ENCODE data around the gene ATRNL1.
"Not testable (repeated sequence)": the region's sequence is repeated elsewhere in the genome, so short reads cannot be mapped to it uniquely, and the experiment has no call there.

ATRNL1 gene

GRCh38 chr10:115456812-115457211 is 363.6 kb downstream of the ATRNL1 start:
- Histone ChIP-seq H3K4me3 (ENCODE audit: insufficient read length, low read depth) (no peak overlapping the region), H3K4me1 (ENCODE audit: insufficient read depth, insufficient read length) (no peaks in the 10 kb centered on the region), H3K9ac (ENCODE audit: insufficient read length, low read depth) (no peak overlapping the region), H3K27me3 (ENCODE audit: insufficient read depth, insufficient read length) (no peaks in the 10 kb centered on the region), H3K9me3 (ENCODE audit: insufficient read depth, low read length) (peaks cover 8% of the 10 kb centered on the region; the same call in 1 of the 2 replicates), H3K36me3 (ENCODE audit: insufficient read depth, insufficient read length, low read length) (no peaks in the 10 kb centered on the region)
- no peak for DNase-seq (ENCODE audit: low read depth, low spot score)
- no peak for TF ChIP-seq ZNF274 (IDR thresholded peaks at IDR 0.05; ENCODE audit: low read depth, low read length)
- TF ChIP-seq SUZ12 (IDR thresholded peaks at IDR 0.05; ENCODE audit: extremely low read depth, insufficient read depth, insufficient read length) = no peak
- TF ChIP-seq YY1 (IDR thresholded peaks at IDR 0.05; ENCODE audit: insufficient read depth, insufficient read length) = no peak

- H3K9me3 ChIP-seq (ENCODE audit: insufficient read depth, low read length) = no peaks in the 10 kb centered on the region
- no peak for TF ChIP-seq YY1 (IDR thresholded peaks at IDR 0.05; ENCODE audit: insufficient read depth, insufficient read length)
- TF ChIP-seq ZNF274 (IDR thresholded peaks at IDR 0.05; ENCODE audit: low read depth, low read length) = no peak
- TF ChIP-seq SUZ12 (IDR thresholded peaks at IDR 0.05; ENCODE audit: extremely low read depth, insufficient read depth, insufficient read length) = no peak
- H3K9ac ChIP-seq (ENCODE audit: insufficient read length, low read depth) = no peak overlapping the region
- no peaks in the 10 kb centered on the region for H3K4me1 ChIP-seq (ENCODE audit: insufficient read depth, insufficient read length)
- no peak overlapping the region for H3K4me3 ChIP-seq (ENCODE audit: insufficient read length, low read depth)
- H3K36me3 ChIP-seq (ENCODE audit: insufficient read depth, insufficient read length, low read length) = no peaks in the 10 kb centered on the region
- no peak for DNase-seq (ENCODE audit: low read depth, low spot score)
- H3K27me3 ChIP-seq (ENCODE audit: insufficient read depth, insufficient read length) = no peaks in the 10 kb centered on the region
These were observed 390.1 kb downstream of the ATRNL1 start for GRCh38 chr10:115483294-115483693.

- no peak for TF ChIP-seq YY1 (IDR thresholded peaks at IDR 0.05; ENCODE audit: insufficient read depth, insufficient read length)
- TF ChIP-seq SUZ12 (IDR thresholded peaks at IDR 0.05; ENCODE audit: extremely low read depth, insufficient read depth, insufficient read length) = no peak
- no peak for TF ChIP-seq ZNF274 (IDR thresholded peaks at IDR 0.05; ENCODE audit: low read depth, low read length)
- Histone ChIP-seq H3K4me1 (ENCODE audit: insufficient read depth, insufficient read length) (no peaks in the 10 kb centered on the region), H3K4me3 (ENCODE audit: insufficient read length, low read depth) (no peak overlapping the region), H3K27me3 (ENCODE audit: insufficient read depth, insufficient read length) (no peaks in the 10 kb centered on the region), H3K9me3 (ENCODE audit: insufficient read depth, low read length) (no peaks in the 10 kb centered on the region), H3K9ac (ENCODE audit: insufficient read length, low read depth) (no peak overlapping the region), H3K36me3 (ENCODE audit: insufficient read depth, insufficient read length, low read length) (no peaks in the 10 kb centered on the region)
- DNase-seq (ENCODE audit: low read depth, low spot score) = no peak
These were observed 398.5 kb downstream of the ATRNL1 start for GRCh38 chr10:115491526-115492140.

GRCh38 chr10:115503546-115503945 is 410.4 kb downstream of the ATRNL1 start:
- Histone ChIP-seq H3K9ac (ENCODE audit: insufficient read length, low read depth) (no peak overlapping the region), H3K4me3 (ENCODE audit: insufficient read length, low read depth) (no peak overlapping the region), H3K27me3 (ENCODE audit: insufficient read depth, insufficient read length) (no peaks in the 10 kb centered on the region), H3K4me1 (ENCODE audit: insufficient read depth, insufficient read length) (no peaks in the 10 kb centered on the region), H3K36me3 (ENCODE audit: insufficient read depth, insufficient read length, low read length) (no peaks in the 10 kb centered on the region), H3K9me3 (ENCODE audit: insufficient read depth, low read length) (peaks cover 17% of the 10 kb centered on the region)
- TF ChIP-seq ZNF274 (IDR thresholded peaks at IDR 0.05; ENCODE audit: low read depth, low read length) (no peak), SUZ12 (IDR thresholded peaks at IDR 0.05; ENCODE audit: extremely low read depth, insufficient read depth, insufficient read length) (no peak), YY1 (IDR thresholded peaks at IDR 0.05; ENCODE audit: insufficient read depth, insufficient read length) (no peak)
- no peak for DNase-seq (ENCODE audit: low read depth, low spot score)

GRCh38 chr10:115514895-115515294 is 421.7 kb downstream of the ATRNL1 start:
- Histone ChIP-seq H3K27me3 (ENCODE audit: insufficient read depth, insufficient read length) (no peaks in the 10 kb centered on the region), H3K4me3 (ENCODE audit: insufficient read length, low read depth) (no peak overlapping the region), H3K36me3 (ENCODE audit: insufficient read depth, insufficient read length, low read length) (no peaks in the 10 kb centered on the region), H3K9ac (ENCODE audit: insufficient read length, low read depth) (no peak overlapping the region), H3K9me3 (ENCODE audit: insufficient read depth, low read length) (no peaks in the 10 kb centered on the region), H3K4me1 (ENCODE audit: insufficient read depth, insufficient read length) (no peaks in the 10 kb centered on the region)
- no peak for DNase-seq (ENCODE audit: low read depth, low spot score)
- TF ChIP-seq SUZ12 (IDR thresholded peaks at IDR 0.05; ENCODE audit: extremely low read depth, insufficient read depth, insufficient read length) = no peak
- TF ChIP-seq ZNF274 (IDR thresholded peaks at IDR 0.05; ENCODE audit: low read depth, low read length) = no peak
- no peak for TF ChIP-seq YY1 (IDR thresholded peaks at IDR 0.05; ENCODE audit: insufficient read depth, insufficient read length)

GRCh38 chr10:115525141-115525540 is 432.0 kb downstream of the ATRNL1 start:
- Histone ChIP-seq H3K27me3 (ENCODE audit: insufficient read depth, insufficient read length) (no peaks in the 10 kb centered on the region), H3K9me3 (ENCODE audit: insufficient read depth, low read length) (no peaks in the 10 kb centered on the region), H3K4me3 (ENCODE audit: insufficient read length, low read depth) (no peak overlapping the region), H3K9ac (ENCODE audit: insufficient read length, low read depth) (no peak overlapping the region), H3K36me3 (ENCODE audit: insufficient read depth, insufficient read length, low read length) (no peaks in the 10 kb centered on the region), H3K4me1 (ENCODE audit: insufficient read depth, insufficient read length) (no peaks in the 10 kb centered on the region)
- TF ChIP-seq YY1 (IDR thresholded peaks at IDR 0.05; ENCODE audit: insufficient read depth, insufficient read length) (no peak), ZNF274 (IDR thresholded peaks at IDR 0.05; ENCODE audit: low read depth, low read length) (no peak)
- no peak for DNase-seq (ENCODE audit: low read depth, low spot score)

- not testable (repeated sequence) for H3K27me3 ChIP-seq (ENCODE audit: insufficient read depth, insufficient read length); H3K4me1 ChIP-seq (ENCODE audit: insufficient read depth, insufficient read length); DNase-seq (ENCODE audit: low read depth, low spot score); H3K9me3 ChIP-seq (ENCODE audit: insufficient read depth, low read length); H3K36me3 ChIP-seq (ENCODE audit: insufficient read depth, insufficient read length, low read length); H3K9ac ChIP-seq (ENCODE audit: insufficient read length, low read depth); H3K4me3 ChIP-seq (ENCODE audit: insufficient read length, low read depth)
These were observed 434.5 kb downstream of the ATRNL1 start for GRCh38 chr10:115527682-115528081.

- not testable (repeated sequence) for H3K9me3 ChIP-seq (ENCODE audit: insufficient read depth, low read length); H3K4me3 ChIP-seq (ENCODE audit: insufficient read length, low read depth); H3K4me1 ChIP-seq (ENCODE audit: insufficient read depth, insufficient read length); H3K27me3 ChIP-seq (ENCODE audit: insufficient read depth, insufficient read length); DNase-seq (ENCODE audit: low read depth, low spot score); H3K9ac ChIP-seq (ENCODE audit: insufficient read length, low read depth); H3K36me3 ChIP-seq (ENCODE audit: insufficient read depth, insufficient read length, low read length)
These were observed 443.2 kb downstream of the ATRNL1 start for GRCh38 chr10:115536401-115536800.

Measured in NT2/D1 (cell line).